ENCODE results near the gene ACSM6.
"Not testable (repeated sequence)": the region's sequence is repeated elsewhere in the genome, so short reads cannot be mapped to it uniquely, and the experiment has no call there.

Gene ACSM6

GRCh38 chr10:95193944-95194343, at the start of gene ACSM6:
TSS of gene ACSM6 (plus strand) at chr10:95194238. CDS start at chr10:95194486, 248 bp downstream.
- DNase-seq (ENCODE audit: low read depth): no peak

GRCh38 chr10:95168694-95169093, 25.3 kb upstream of the ACSM6 start:
- DNase-seq (ENCODE audit: low read depth): no peak

- no peak for DNase-seq (ENCODE audit: low read depth)
Measured at GRCh38 chr10:95169522-95169921, 24.5 kb upstream of the ACSM6 start.

GRCh38 chr10:95170790-95171189, 23.2 kb upstream of the ACSM6 start:
- DNase-seq (ENCODE audit: low read depth): no peak

- DNase-seq (ENCODE audit: low read depth): no peak
Measured at GRCh38 chr10:95171336-95171735, 22.7 kb upstream of the ACSM6 start.

- no peak for DNase-seq (ENCODE audit: low read depth)
Measured at GRCh38 chr10:95172851-95173250, 21.2 kb upstream of the ACSM6 start.

- no peak for DNase-seq (ENCODE audit: low read depth)
Measured at GRCh38 chr10:95176101-95176500, 17.9 kb upstream of the ACSM6 start.

GRCh38 chr10:95177429-95177828, 16.6 kb upstream of the ACSM6 start:
- DNase-seq (ENCODE audit: low read depth): no peak

- DNase-seq (ENCODE audit: low read depth): no peak
Measured at GRCh38 chr10:95178266-95178665, 15.8 kb upstream of the ACSM6 start.

- DNase-seq (ENCODE audit: low read depth): no peak
Measured at GRCh38 chr10:95178797-95179196, 15.2 kb upstream of the ACSM6 start.

GRCh38 chr10:95181726-95182125, 12.3 kb upstream of the ACSM6 start:
- DNase-seq (ENCODE audit: low read depth): peak; percentile 44

- peak; percentile 76 for DNase-seq (ENCODE audit: low read depth)
Measured at GRCh38 chr10:95183271-95184230, 10.5 kb upstream of the ACSM6 start.

- no peak for DNase-seq (ENCODE audit: low read depth)
Measured at GRCh38 chr10:95187617-95188016, 6.4 kb upstream of the ACSM6 start.

GRCh38 chr10:95188593-95188992, 5.4 kb upstream of the ACSM6 start:
- no peak for DNase-seq (ENCODE audit: low read depth)

- no peak for DNase-seq (ENCODE audit: low read depth)
Measured at GRCh38 chr10:95196046-95196445, 2.0 kb downstream of the ACSM6 start.

- peak; percentile 60 for DNase-seq (ENCODE audit: low read depth)
Measured at GRCh38 chr10:95201736-95202135, 7.7 kb downstream of the ACSM6 start.

GRCh38 chr10:95202865-95203264, 8.8 kb downstream of the ACSM6 start:
- not testable (repeated sequence) for DNase-seq (ENCODE audit: low read depth)

GRCh38 chr10:95208702-95209391, 14.8 kb downstream of the ACSM6 start:
- DNase-seq (ENCODE audit: low read depth): peak; percentile 22

GRCh38 chr10:95209509-95210127, 15.6 kb downstream of the ACSM6 start:
- no peak for DNase-seq (ENCODE audit: low read depth)

- DNase-seq (ENCODE audit: low read depth): peak; percentile 73
Measured at GRCh38 chr10:95211606-95212279, 17.7 kb downstream of the ACSM6 start.

GRCh38 chr10:95214369-95214768, 20.3 kb downstream of the ACSM6 start:
- DNase-seq (ENCODE audit: low read depth): peak; percentile 59

- DNase-seq (ENCODE audit: low read depth): peak; percentile 68
Measured at GRCh38 chr10:95214793-95215192, 20.8 kb downstream of the ACSM6 start.

All from EH (cell line).